ENCODE data around the gene PDE4B. TPM values are rescaled to one million over a fixed set of nuclear protein-coding genes. Genes with fewer than 3 reads are reported as not detected.

Gene PDE4B
- 10 to 100 TPM; 60.3 to 78.5 TPM for total RNA-seq

DNA sequence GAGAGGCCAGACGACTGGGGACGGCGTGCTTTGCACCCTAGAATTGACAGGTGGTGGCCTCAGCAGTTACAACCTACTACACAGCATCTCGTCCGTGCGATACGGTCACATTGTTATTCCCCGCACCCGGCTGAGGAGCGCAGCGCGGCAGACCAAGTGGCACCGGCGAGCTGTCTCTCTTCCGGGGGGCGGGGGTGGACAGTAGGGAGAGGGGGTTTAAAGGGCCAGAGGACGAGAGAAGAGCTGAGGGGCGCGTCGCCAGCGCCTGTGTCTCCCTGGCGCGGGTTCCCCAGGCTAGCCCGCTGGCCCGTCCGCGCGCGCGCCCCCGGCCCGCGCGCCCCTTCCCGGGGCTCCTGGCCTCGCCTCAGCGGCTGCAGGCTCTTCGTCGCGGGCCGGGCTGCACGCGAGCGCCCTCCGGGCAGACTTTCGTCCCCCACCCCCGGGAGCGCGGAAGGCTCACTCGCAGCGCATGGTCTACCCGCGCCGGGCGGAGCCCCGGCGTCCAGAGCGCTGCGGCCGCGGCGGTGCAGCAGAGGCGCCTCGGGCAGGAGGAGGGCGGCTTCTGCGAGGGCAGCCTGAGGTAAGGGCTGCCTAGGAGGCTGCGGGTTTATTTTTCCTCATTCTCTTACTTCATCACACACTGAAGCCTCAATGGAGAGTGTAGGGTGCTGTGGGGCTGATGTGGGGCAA, at the start of gene PDE4B:
TSS of gene PDE4B (plus strand) at position 227 of the 690 bp plus-strand sequence.
- no peak for ATAC-seq (replicated peaks)
- H3K4me3 Mint-ChIP-seq, result no peak within 1 kb of the TSS
- H3K27ac Mint-ChIP-seq, result no peak within 1 kb of the TSS
- no peaks in the 10 kb centered on the region for H3K4me1 Mint-ChIP-seq
- no peaks in the 10 kb centered on the region for H3K9me3 Mint-ChIP-seq
- H3K27me3 Mint-ChIP-seq, result peaks cover 49% of the 10 kb centered on the region
- no peaks in the 10 kb centered on the region for H3K36me3 Mint-ChIP-seq (ENCODE audit: low read depth)

DNA sequence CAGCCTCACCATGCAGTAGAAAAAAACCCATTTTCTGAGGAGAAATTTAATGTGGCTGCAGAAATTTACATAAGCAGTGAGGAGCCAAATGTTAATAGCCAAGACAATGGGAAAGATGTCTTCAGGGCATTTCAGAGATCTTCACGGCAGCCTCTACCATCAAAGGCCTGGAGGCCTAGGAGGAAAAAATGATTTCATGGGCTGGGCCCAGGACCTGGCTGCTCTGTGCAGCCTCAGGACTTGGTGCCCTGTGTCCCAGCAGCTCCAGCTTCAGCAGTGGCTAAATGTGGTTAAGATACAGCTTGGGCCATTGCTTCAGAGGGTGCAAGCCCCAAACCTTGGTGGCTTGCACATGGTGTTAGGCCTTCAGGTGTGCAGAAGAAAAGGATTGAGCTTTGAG, 48.0 kb upstream of the PDE4B start:
- no peaks in the 10 kb centered on the region for H3K36me3 Mint-ChIP-seq (ENCODE audit: low read depth)
- H3K9me3 Mint-ChIP-seq, result peaks cover 9% of the 10 kb centered on the region
- H3K27me3 Mint-ChIP-seq, result peaks cover 11% of the 10 kb centered on the region
- no peak overlapping the region for H3K4me3 Mint-ChIP-seq
- ATAC-seq (replicated peaks), result no peak
- H3K27ac Mint-ChIP-seq, result no peak overlapping the region
- no peaks in the 10 kb centered on the region for H3K4me1 Mint-ChIP-seq

DNA sequence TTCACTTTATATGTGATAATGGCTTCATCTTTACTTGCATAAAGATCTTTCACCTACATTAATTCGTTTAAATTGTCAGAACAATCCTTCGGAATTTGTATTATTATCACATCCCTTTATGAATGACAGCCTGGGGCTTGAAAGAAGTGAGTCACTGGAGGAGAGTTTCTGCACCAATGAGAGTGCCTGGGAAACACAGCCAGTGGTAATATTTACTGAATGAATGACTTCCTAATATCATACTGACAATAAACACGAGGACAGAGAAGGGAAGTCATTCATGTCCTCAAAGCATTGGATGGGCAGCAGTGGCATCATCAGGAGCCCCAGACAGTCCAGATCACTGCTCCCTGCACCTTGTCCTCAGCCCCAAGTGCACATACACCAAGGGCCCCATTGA, 40.7 kb upstream of the PDE4B start:
- ATAC-seq (replicated peaks), result no peak
- no peaks in the 10 kb centered on the region for H3K9me3 Mint-ChIP-seq
- no peak overlapping the region for H3K4me3 Mint-ChIP-seq
- H3K4me1 Mint-ChIP-seq, result no peaks in the 10 kb centered on the region
- H3K27me3 Mint-ChIP-seq, result peaks cover 3% of the 10 kb centered on the region
- H3K36me3 Mint-ChIP-seq (ENCODE audit: low read depth), result no peaks in the 10 kb centered on the region
- no peak overlapping the region for H3K27ac Mint-ChIP-seq

DNA sequence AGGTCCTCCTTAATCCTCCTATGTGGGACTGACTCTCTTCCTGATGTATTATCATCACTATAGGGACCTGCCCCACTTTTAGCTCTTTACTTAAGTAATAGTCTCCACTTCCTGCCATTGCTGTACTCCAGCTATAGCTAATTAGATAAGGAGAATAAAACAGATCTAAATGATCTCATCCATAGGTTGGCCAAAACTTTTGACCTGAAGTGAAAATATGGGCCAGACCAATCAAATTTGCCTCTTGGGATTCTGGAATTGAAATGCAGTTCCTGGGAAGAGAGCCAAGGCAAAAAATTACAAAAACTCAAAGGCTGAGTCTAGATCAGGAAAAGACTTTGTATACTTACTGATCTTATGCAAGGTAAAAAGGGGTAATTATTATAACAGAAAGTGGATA, 36.1 kb upstream of the PDE4B start:
- H3K4me3 Mint-ChIP-seq, result no peak overlapping the region
- ATAC-seq (replicated peaks), result no peak
- peaks cover 9% of the 10 kb centered on the region for H3K27me3 Mint-ChIP-seq
- H3K9me3 Mint-ChIP-seq, result no peaks in the 10 kb centered on the region
- H3K4me1 Mint-ChIP-seq, result no peaks in the 10 kb centered on the region
- no peaks in the 10 kb centered on the region for H3K36me3 Mint-ChIP-seq (ENCODE audit: low read depth)
- H3K27ac Mint-ChIP-seq, result no peak overlapping the region

DNA sequence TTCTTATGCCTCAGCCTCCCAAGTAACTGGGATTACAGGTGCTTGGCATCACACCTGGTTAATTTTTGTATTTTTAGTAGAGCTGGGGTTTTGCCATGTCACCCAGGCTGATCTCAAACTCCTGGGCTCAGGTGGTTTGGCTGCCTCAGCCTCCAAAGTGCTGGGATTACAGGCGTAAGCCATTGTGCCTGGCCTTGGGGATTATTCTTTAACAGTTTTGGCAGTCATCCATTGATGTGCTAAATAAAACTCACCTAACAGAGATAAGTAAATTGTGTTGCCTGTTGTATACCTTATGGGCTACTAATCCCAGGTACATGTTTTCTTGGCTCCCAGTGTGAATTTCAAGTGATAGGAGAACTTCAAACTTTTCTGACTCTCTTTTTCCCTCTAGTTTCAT, 35.2 kb upstream of the PDE4B start:
- ATAC-seq (replicated peaks), result no peak
- Mint-ChIP-seq H3K27me3 (peaks cover 8% of the 10 kb centered on the region), H3K4me1 (no peaks in the 10 kb centered on the region)

DNA sequence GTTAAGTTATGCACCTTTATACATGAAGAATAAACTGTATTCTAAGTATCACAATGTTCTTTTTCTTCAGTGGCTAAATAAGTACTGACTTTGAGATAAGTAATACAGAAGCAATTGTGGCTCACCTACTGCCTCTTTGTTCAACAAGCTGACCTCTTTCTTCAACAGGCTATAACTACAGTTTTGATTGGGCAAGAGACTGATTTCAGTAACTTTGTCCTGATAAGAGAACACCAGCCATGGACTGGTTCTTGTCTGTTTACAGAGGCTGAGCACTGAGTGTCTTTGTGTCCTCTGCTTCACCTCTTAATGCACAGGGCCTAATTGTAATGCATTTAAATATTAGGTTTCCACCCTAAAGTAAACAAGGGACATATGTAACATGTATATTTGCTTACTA, 34.6 kb upstream of the PDE4B start:
- ATAC-seq (replicated peaks), result no peak
- H3K36me3 Mint-ChIP-seq (ENCODE audit: low read depth), result no peaks in the 10 kb centered on the region
- H3K4me3 Mint-ChIP-seq, result no peak overlapping the region
- H3K9me3 Mint-ChIP-seq, result no peaks in the 10 kb centered on the region
- H3K27me3 Mint-ChIP-seq, result peaks cover 6% of the 10 kb centered on the region
- H3K4me1 Mint-ChIP-seq, result no peaks in the 10 kb centered on the region
- no peak overlapping the region for H3K27ac Mint-ChIP-seq

More for the DNA sequence above, 35.2 kb upstream of the PDE4B start:
- Mint-ChIP-seq H3K27ac (no peak overlapping the region), H3K36me3 (ENCODE audit: low read depth) (no peaks in the 10 kb centered on the region), H3K4me3 (no peak overlapping the region), H3K9me3 (no peaks in the 10 kb centered on the region)

DNA sequence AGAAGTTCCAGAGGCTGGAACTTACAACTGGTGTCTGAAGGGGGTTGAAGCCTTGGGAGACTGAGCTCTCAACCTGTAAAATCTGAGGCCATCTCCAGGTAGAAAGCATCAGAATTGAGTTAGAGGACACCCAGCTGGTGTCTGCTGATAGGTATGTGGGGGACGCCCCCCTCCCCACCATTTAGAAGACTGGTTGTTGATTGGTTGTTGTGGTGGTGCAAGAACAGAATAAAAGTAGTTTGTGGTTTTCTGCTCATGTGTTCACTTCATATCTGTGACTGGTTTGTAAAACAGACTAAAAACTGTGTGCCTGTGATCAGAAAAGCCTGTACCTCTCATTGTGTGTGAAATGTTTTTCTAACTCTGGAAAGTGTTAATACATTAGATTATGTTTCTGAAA, 33.2 kb upstream of the PDE4B start:
- H3K4me1 Mint-ChIP-seq, result no peaks in the 10 kb centered on the region
- H3K27me3 Mint-ChIP-seq, result peaks cover 6% of the 10 kb centered on the region
- no peak for ATAC-seq (replicated peaks)
- H3K9me3 Mint-ChIP-seq, result no peaks in the 10 kb centered on the region
- H3K27ac Mint-ChIP-seq, result no peak overlapping the region
- no peak overlapping the region for H3K4me3 Mint-ChIP-seq
- no peaks in the 10 kb centered on the region for H3K36me3 Mint-ChIP-seq (ENCODE audit: low read depth)

DNA sequence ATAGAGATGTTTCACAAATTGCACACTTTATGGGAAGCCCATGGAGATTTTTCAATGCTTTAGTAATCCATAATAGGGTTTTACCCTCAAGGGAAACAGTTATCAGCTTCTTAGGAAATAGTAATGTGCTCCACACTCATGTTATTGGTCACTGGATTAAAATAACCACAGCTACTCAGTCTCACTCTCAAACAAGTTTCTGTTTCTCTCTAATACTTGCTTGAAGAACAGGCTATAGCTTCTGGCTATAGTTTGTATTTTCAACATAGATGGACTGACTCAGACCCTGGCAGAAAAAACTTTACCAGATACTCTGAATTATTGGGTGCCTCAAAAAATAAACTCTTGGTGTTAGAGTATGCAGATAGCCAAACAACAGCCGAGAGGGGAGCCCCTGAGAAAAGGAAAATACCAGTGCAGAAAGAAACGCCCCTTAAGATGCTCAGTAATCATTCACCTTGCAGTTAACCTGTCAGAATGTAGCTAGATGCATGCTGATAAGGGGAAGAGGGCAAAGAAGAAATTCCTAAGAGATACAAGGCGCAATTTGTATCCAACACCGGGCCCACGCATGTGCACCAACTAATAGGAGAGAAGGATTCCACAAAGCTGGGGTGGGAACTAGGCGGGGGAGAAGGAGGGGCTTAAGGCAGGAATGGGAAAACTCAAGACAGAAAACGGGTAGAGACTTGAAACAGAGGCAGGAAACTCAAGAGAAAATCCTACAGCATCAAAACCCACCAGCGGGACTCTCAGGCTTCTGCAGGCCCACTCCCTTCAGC, 30.4 kb upstream of the PDE4B start:
- Mint-ChIP-seq H3K27ac (no peak overlapping the region), H3K4me3 (no peak overlapping the region), H3K36me3 (ENCODE audit: low read depth) (no peaks in the 10 kb centered on the region), H3K27me3 (peaks cover 10% of the 10 kb centered on the region), H3K4me1 (no peaks in the 10 kb centered on the region), H3K9me3 (no peaks in the 10 kb centered on the region)
- no peak for ATAC-seq (replicated peaks)

DNA sequence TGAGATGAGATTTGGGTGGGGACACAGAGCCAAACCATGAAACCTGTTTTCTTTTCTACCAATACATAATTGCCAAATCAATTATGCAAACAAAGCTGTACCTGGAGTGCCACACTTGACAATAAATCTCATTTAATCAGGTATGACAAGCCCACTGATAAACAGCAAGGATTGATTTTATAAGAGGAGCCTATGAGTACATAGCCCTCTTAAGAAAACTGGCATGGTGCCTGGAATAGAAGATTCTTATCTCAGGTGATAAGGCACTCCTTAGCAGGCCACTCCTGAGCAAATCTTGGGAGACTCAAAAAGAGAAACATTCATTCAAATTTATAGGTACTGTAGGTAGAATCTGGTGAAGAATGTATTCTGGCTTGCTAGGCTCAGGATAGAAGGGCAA, 28.6 kb upstream of the PDE4B start:
- Mint-ChIP-seq H3K4me3 (no peak overlapping the region), H3K27me3 (peaks cover 10% of the 10 kb centered on the region), H3K27ac (no peak overlapping the region), H3K9me3 (no peaks in the 10 kb centered on the region), H3K36me3 (ENCODE audit: low read depth) (no peaks in the 10 kb centered on the region), H3K4me1 (no peaks in the 10 kb centered on the region)
- no peak for ATAC-seq (replicated peaks)

DNA sequence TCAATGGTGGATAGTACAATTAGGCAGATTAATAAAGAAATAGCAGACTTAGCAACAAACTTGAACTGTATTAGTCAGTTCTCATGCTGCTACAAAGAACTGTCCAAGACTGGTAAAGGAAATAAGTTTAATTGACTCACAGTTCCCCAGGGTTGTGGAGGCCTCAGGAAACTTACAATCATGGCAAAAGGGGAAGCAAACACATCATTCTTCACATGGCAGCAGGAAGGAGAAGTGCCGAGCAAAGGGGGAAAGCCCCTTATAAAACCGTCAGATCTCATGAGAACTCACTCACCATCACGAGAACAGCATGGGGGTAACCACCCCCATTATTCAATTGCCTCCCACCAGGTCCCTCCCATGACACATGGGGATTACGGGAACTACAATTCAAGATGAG, 27.1 kb upstream of the PDE4B start:
- Mint-ChIP-seq H3K4me3 (no peak overlapping the region), H3K4me1 (no peaks in the 10 kb centered on the region), H3K27me3 (peaks cover 6% of the 10 kb centered on the region), H3K36me3 (ENCODE audit: low read depth) (no peaks in the 10 kb centered on the region), H3K27ac (no peak overlapping the region), H3K9me3 (no peaks in the 10 kb centered on the region)
- ATAC-seq (replicated peaks), result no peak

DNA sequence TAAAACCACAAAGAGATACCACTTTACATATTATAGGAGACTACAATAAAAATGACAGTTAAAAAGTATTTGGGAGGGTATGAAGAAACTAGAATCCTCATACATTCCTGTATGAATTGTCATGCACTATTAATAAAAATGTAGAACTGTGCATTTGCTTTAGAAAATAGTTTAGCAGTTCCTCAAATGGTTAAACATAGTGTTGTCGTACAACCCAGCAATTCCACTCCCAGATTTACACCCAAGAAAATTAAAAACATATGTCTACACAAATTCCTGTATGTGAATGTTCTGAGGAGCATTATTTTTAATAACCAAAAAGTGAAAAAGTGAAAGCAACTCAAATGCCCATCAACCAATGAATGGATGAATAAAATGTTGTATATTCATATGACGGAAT, 23.1 kb upstream of the PDE4B start:
- no peak for ATAC-seq (replicated peaks)
- no peak overlapping the region for H3K27ac Mint-ChIP-seq
- H3K4me3 Mint-ChIP-seq, result no peak overlapping the region
- no peaks in the 10 kb centered on the region for H3K36me3 Mint-ChIP-seq (ENCODE audit: low read depth)
- peaks cover 11% of the 10 kb centered on the region for H3K27me3 Mint-ChIP-seq
- no peaks in the 10 kb centered on the region for H3K9me3 Mint-ChIP-seq
- H3K4me1 Mint-ChIP-seq, result no peaks in the 10 kb centered on the region

DNA sequence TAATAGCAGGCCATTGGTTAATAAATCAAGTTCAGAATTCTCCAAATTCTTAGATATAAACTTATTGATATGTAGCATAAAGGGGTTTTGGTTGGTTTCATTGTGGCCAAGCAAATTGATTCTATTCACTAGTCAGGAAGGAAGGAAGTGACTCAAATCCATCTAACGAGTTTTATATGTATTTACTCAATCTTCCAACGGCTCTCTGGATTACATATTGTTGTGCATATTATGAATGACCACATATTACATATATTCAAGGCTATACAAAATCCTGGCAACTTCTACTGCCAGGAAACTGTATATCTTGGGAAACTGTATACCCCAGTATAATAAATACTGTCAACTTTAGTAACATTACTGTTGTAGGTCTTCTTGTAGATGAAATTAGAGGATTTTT, 20.1 kb upstream of the PDE4B start:
- no peak for ATAC-seq (replicated peaks)
- no peak overlapping the region for H3K4me3 Mint-ChIP-seq
- no peak overlapping the region for H3K27ac Mint-ChIP-seq
- no peaks in the 10 kb centered on the region for H3K9me3 Mint-ChIP-seq
- peaks cover 9% of the 10 kb centered on the region for H3K27me3 Mint-ChIP-seq
- H3K4me1 Mint-ChIP-seq, result no peaks in the 10 kb centered on the region
- H3K36me3 Mint-ChIP-seq (ENCODE audit: low read depth), result no peaks in the 10 kb centered on the region

DNA sequence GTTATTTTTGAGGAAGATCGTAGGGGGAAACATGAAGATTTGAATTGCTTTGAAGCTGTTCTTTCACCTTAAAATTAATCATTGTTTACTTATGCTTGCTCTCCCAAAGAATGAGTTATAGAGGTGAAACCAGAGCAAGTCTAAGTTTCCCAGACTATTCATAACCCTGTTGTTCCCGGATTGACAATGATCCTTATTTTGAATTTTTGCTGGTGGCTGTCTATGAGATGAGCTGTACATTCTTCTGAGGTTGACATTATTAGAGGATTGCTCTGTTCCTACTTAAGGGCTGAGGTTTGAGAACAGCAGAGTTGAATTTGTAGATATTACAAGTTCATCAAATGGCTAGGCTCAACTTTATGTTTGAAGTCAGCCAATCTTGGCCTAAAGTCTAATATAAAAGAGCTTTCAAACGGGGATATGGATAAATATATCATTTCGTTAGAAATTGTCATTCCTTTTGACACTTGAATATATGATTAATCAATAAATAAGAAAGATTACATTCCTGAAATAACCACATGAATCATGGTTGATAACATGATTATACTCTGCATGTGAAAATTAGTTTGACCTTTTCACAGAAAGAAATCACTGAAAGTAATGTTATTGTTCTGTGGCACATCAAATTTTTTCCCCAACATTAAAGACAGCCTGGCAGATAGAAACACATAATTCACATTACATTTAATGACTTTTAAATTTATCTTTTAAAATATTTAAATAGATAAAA, 19.1 kb upstream of the PDE4B start:
- no peaks in the 10 kb centered on the region for H3K9me3 Mint-ChIP-seq
- H3K4me3 Mint-ChIP-seq, result no peak overlapping the region
- H3K36me3 Mint-ChIP-seq (ENCODE audit: low read depth), result no peaks in the 10 kb centered on the region
- no peak overlapping the region for H3K27ac Mint-ChIP-seq
- peaks cover 12% of the 10 kb centered on the region for H3K27me3 Mint-ChIP-seq
- ATAC-seq (replicated peaks), result no peak
- H3K4me1 Mint-ChIP-seq, result no peaks in the 10 kb centered on the region

DNA sequence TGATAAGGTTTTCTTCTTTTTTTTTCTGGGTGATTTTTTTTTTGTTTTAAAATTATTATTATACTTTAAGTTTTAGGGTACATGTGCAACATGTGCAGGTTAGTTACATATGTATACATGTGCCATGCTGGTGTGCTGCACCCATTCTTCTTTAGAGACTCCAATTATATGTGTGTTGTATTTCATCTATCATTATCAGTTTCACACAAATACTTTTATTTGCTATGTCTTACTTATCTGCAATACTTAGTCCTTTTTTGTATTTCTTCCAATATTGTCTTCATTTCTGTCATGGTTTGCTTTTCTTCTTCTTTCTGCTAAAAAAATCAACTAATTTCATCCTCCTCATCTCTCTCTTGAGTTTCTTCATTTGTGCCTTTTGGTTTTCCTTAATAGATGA, 3.9 kb upstream of the PDE4B start:
- no peaks in the 10 kb centered on the region for H3K36me3 Mint-ChIP-seq (ENCODE audit: low read depth)
- peaks cover 27% of the 10 kb centered on the region for H3K27me3 Mint-ChIP-seq
- no peaks in the 10 kb centered on the region for H3K4me1 Mint-ChIP-seq
- H3K9me3 Mint-ChIP-seq, result no peaks in the 10 kb centered on the region
- no peak overlapping the region for H3K4me3 Mint-ChIP-seq
- ATAC-seq (replicated peaks), result no peak
- H3K27ac Mint-ChIP-seq, result no peak overlapping the region

DNA sequence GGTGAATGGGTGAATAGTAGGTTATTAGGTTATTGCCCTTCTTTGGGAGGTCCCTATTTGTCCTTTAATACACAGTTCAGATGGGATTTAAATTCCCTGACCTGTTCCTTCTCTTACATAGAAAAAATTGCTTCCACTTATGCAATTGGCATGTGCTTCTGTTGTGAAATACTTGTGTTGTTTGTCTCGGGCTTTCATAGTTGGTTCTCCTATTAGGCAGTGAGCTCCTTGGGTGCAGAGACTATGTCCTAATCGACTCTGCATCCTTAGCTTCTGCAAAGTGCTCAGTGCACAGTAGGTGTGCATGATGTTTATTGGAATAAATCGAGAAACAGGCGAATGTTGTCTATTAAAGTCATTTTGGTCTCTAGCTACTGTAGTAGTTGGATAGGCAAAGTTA, 1.3 kb upstream of the PDE4B start:
- no peaks in the 10 kb centered on the region for H3K4me1 Mint-ChIP-seq
- H3K27me3 Mint-ChIP-seq, result peaks cover 49% of the 10 kb centered on the region
- H3K9me3 Mint-ChIP-seq, result no peaks in the 10 kb centered on the region
- ATAC-seq (replicated peaks), result no peak
- H3K4me3 Mint-ChIP-seq, result no peak overlapping the region
- no peak overlapping the region for H3K27ac Mint-ChIP-seq
- H3K36me3 Mint-ChIP-seq (ENCODE audit: low read depth), result no peaks in the 10 kb centered on the region

Data from activated T-helper 17 cell treated with anti-CD3 and anti-CD28 coated beads, Interleukin-2, amount 50 U/mL, for 72 hours (primary cell).